ENCODE measurements around the gene NUDT14. TPM values are rescaled to one million over a fixed set of nuclear protein-coding genes. Genes with fewer than 3 reads are reported as not detected.

NUDT14 gene
- total RNA-seq, 1 donor from 2014 or later: 59.1 TPM

- TF ChIP-seq CTCF (IDR thresholded peaks at IDR 0.05): no peak
- Histone ChIP-seq H3K4me3 (no peak overlapping the region), H3K27ac (no peak overlapping the region), H3K4me1 (no peaks in the 10 kb centered on the region), H3K36me3 (no peaks in the 10 kb centered on the region), H3K9me3 (no peaks in the 10 kb centered on the region), H3K27me3 (peaks cover 11% of the 10 kb centered on the region)
- DNase-seq: no peak
- no peak for ATAC-seq
- intact Hi-C loops (cut with DNase I): no loop called here
These were observed 18.5 kb downstream of the NUDT14 start for GRCh38 chr14:105162669-105162979.

DNA sequence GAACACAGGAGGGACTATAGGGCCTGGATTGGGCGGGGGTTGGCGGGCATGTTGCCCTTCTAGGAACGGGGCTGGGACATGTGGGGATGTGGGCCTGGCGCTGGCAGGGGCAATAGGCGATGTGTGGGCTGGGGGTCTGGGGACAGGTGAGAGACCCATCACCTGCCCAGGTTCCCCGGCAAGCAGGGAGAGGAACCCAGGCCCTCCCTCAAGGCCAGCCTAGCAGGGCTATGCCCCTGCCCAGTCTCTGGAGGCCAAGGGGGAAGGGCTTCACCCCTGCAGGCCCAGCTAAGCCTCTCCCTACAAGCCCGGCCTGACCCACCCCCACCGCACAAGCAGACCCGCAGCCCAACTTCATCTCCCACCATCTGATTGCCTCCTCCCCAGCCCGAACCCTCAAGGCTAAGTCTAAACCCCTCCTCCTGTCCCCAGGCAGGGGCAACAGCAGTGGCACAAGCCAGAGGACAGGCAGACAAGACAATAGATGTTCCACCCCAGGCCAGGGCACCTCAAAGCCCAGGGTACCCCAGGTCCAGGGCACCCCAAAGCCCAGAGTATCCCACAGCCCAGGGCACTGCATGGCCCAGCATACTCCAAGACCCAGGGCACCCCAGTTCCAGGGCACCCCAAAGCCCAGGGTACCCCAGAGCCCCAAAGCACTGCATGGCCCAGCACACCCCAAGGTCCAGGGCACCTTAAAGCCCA lies 19.0 kb downstream of the NUDT14 start:
- no peak overlapping the region for H3K27ac ChIP-seq

GRCh38 chr14:105161309-105161708 lies 19.8 kb downstream of the NUDT14 start:
- H3K9me3 ChIP-seq: no peaks in the 10 kb centered on the region
- no peak for TF ChIP-seq CTCF (IDR thresholded peaks at IDR 0.05)
- no peaks in the 10 kb centered on the region for H3K4me1 ChIP-seq
- ATAC-seq (no peak), DNase-seq (no peak)
- intact Hi-C loops (cut with DNase I): no loop called here
- no peak overlapping the region for H3K27ac ChIP-seq
- H3K4me3 ChIP-seq: no peak overlapping the region
- H3K36me3 ChIP-seq: no peaks in the 10 kb centered on the region
- H3K27me3 ChIP-seq: peaks cover 3% of the 10 kb centered on the region

More for the DNA sequence above, 19.0 kb downstream of the NUDT14 start:
- Histone ChIP-seq H3K4me1 (no peaks in the 10 kb centered on the region), H3K27me3 (peaks cover 11% of the 10 kb centered on the region), H3K9me3 (no peaks in the 10 kb centered on the region), H3K4me3 (no peak overlapping the region), H3K36me3 (no peaks in the 10 kb centered on the region)
- TF ChIP-seq CTCF (IDR thresholded peaks at IDR 0.05): no peak
- ATAC-seq (peak; percentile 51), DNase-seq (no peak)
- intact Hi-C loops (cut with DNase I): no loop called here

DNA sequence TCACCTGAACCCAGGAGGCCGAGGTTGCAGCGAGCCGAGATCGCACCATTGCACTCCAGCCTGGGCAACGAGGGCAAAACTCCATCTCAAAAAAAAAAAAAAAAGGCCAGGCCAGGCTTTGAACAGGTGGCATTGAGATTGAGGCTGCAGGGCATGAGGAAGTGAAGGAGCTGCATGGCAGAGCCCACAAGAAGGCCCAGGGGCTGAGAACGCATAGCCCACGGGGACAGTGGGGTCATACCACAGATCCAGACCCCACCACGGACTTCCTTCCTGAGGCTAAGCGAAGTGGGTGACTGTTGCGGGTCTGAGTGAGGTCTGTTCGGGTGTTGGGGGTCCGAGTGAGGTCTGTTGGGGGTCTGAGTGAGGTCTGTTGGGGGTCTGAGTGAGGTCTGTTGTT lies 20.3 kb downstream of the NUDT14 start:
- ATAC-seq: no peak
- Histone ChIP-seq H3K27ac (no peak overlapping the region), H3K27me3 (no peaks in the 10 kb centered on the region), H3K9me3 (no peaks in the 10 kb centered on the region), H3K4me1 (no peaks in the 10 kb centered on the region), H3K36me3 (no peaks in the 10 kb centered on the region), H3K4me3 (no peak overlapping the region)
- no peak for DNase-seq
- intact Hi-C loops (cut with DNase I): no loop called here
- TF ChIP-seq CTCF (IDR thresholded peaks at IDR 0.05): no peak

DNA sequence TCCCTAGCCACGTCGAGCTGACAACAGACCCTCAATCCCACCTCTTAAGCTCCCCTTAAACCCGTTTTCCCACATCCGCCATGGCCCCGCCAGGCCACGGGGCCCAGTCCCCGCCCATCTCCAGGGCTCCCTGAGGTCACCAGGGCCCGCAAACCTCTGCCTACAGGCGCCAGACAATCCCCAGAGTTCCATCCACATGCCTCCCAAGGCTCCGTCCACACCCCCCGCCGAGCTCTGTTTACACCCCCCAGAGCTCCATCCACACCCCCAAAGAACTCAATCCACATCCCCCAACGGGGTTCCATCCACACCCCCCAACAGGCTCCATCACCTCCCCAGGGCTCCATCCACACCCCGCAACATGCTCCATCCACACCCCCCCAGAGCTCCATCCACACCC lies 21.8 kb downstream of the NUDT14 start:
- intact Hi-C loops (cut with DNase I): no loop called here
- ATAC-seq (no peak), DNase-seq (no peak)
- H3K4me1 ChIP-seq: no peaks in the 10 kb centered on the region
- no peaks in the 10 kb centered on the region for H3K27me3 ChIP-seq
- no peak overlapping the region for H3K27ac ChIP-seq
- H3K36me3 ChIP-seq: no peaks in the 10 kb centered on the region
- TF ChIP-seq CTCF (IDR thresholded peaks at IDR 0.05): no peak
- no peak overlapping the region for H3K4me3 ChIP-seq
- H3K9me3 ChIP-seq: no peaks in the 10 kb centered on the region

- Histone ChIP-seq H3K27ac (no peak overlapping the region), H3K4me1 (no peaks in the 10 kb centered on the region), H3K4me3 (no peak overlapping the region), H3K9me3 (no peaks in the 10 kb centered on the region), H3K36me3 (no peaks in the 10 kb centered on the region), H3K27me3 (no peaks in the 10 kb centered on the region)
- intact Hi-C loops (cut with DNase I): no loop called here
- DNase-seq: no peak
- no peak for TF ChIP-seq CTCF (IDR thresholded peaks at IDR 0.05)
- no peak for ATAC-seq
These were observed 22.3 kb downstream of the NUDT14 start for GRCh38 chr14:105158794-105159193.
